Osteocyte (in vitro differentiated cells): ENCODE results near the gene SHISA8. TPM values are rescaled to one million over a fixed set of nuclear protein-coding genes. Genes with fewer than 3 reads are reported as not detected.

ENCODE experiments used
- DNase-seq: peaks from one replicate; pipeline ENCODE4 v3.0.0; 2021; ENCODE audit warnings: mixed read lengths; ENCODE audit not compliant: unreplicated experiment; ENCODE audit errors: extremely low spot score
- H3K27ac Mint-ChIP-seq: one replicate; pipeline ENCODE4 v1.8.0; 2021; ENCODE audit warnings: mild to moderate bottlenecking, mixed read lengths; ENCODE audit not compliant: unreplicated experiment
- H3K27me3 Mint-ChIP-seq: one replicate; pipeline ENCODE4 v1.8.0; 2021; ENCODE audit warnings: mixed read lengths; ENCODE audit not compliant: unreplicated experiment
- H3K36me3 Mint-ChIP-seq: one replicate; pipeline ENCODE4 v1.8.0; 2021; ENCODE audit warnings: mixed read lengths; ENCODE audit not compliant: unreplicated experiment
- H3K4me1 Mint-ChIP-seq: one replicate; pipeline ENCODE4 v1.8.0; 2021; ENCODE audit warnings: mixed read lengths; ENCODE audit not compliant: unreplicated experiment
- H3K4me3 Mint-ChIP-seq: one replicate; pipeline ENCODE4 v1.8.0; 2021; ENCODE audit warnings: mild to moderate bottlenecking, moderate library complexity, mixed read lengths; ENCODE audit not compliant: unreplicated experiment
- H3K9me3 Mint-ChIP-seq: one replicate; pipeline ENCODE4 v1.8.0; 2021; ENCODE audit warnings: mixed read lengths; ENCODE audit not compliant: unreplicated experiment
- total RNA-seq: library from RNA; stranded (reverse); gene quantifications from 2 replicates; pipeline ENCODE4 v1.2.1, GENCODE V29; 2021
- TF ChIP-seq, protein P1 (sequence below): fragments of 200-600 bp; sonication (generic); IDR thresholded peaks from 2 replicates; pipeline ENCODE4 v1.5.0; 2021; ENCODE audit warnings: antibody characterized with exemption, mild to moderate bottlenecking, moderate library complexity

The SHISA8 gene
- total RNA-seq, 1 donor from 2014 or later: not detected

DNA sequence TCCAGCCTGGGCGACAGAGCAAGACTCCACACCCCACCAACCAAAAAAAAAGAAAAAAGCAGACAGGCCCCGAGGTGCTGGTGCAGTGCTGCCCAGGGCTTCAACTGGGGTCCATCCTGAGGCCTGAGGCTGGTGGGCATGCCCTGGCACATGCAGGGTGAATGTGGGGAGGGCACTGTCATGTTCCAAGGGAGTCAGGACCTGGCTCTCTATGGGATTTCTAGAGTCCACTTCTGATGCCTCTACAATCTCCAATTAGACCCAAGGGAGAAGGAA is 22.0 kb upstream of the SHISA8 start:
- Mint-ChIP-seq H3K27ac (no peak overlapping the region), H3K27me3 (no peaks in the 10 kb centered on the region), H3K4me1 (peaks cover 12% of the 10 kb centered on the region), H3K36me3 (no peaks in the 10 kb centered on the region), H3K4me3 (no peak overlapping the region), H3K9me3 (no peaks in the 10 kb centered on the region)
- DNase-seq: no peak
- TF ChIP-seq, protein P1, sequence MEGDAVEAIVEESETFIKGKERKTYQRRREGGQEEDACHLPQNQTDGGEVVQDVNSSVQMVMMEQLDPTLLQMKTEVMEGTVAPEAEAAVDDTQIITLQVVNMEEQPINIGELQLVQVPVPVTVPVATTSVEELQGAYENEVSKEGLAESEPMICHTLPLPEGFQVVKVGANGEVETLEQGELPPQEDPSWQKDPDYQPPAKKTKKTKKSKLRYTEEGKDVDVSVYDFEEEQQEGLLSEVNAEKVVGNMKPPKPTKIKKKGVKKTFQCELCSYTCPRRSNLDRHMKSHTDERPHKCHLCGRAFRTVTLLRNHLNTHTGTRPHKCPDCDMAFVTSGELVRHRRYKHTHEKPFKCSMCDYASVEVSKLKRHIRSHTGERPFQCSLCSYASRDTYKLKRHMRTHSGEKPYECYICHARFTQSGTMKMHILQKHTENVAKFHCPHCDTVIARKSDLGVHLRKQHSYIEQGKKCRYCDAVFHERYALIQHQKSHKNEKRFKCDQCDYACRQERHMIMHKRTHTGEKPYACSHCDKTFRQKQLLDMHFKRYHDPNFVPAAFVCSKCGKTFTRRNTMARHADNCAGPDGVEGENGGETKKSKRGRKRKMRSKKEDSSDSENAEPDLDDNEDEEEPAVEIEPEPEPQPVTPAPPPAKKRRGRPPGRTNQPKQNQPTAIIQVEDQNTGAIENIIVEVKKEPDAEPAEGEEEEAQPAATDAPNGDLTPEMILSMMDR: no peak

DNA sequence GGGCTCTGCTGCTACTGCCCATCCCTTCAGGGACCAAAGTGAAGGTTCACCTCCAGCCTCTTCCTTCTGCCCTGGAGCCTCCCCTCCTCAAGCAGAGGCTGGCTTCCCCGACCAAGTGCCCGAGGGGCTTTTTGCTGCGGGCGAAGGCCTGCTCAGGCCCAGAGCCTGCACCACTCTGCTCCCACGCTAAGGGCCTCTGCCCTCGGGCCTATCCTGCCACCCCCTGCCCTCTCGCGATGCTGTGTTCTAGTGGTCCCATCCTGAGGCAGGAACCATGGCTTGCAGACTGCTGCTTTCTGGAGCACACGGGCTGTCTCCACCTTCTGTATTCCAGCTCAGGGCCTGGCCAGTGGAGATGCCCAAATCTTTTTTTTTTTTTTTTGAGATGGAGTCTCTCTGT is 20.6 kb upstream of the SHISA8 start:
- Mint-ChIP-seq H3K9me3 (no peaks in the 10 kb centered on the region), H3K4me3 (no peak overlapping the region), H3K27ac (no peak overlapping the region), H3K27me3 (no peaks in the 10 kb centered on the region), H3K36me3 (no peaks in the 10 kb centered on the region), H3K4me1 (peaks cover 5% of the 10 kb centered on the region)
- TF ChIP-seq, protein P1: no peak
- no peak for DNase-seq

DNA sequence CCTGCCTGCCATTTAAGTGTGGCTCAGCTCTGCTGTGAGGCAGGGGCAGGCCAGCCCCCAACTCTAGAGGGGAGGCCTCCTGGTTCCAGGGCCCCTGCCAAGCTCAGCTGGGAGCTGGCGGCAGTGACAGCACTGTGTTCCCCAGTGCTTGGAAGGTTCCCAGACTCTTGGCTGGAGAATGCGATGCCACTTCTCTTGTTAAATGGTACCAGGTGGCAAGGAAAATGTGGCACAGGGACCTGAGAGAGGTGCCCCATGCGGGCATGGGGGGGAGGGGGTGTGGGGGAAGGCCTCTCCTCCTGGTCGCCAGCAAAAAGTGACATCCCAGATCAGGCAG is 20.1 kb upstream of the SHISA8 start:
- no peaks in the 10 kb centered on the region for H3K36me3 Mint-ChIP-seq
- no peaks in the 10 kb centered on the region for H3K9me3 Mint-ChIP-seq
- H3K4me3 Mint-ChIP-seq: no peak overlapping the region
- peaks cover 5% of the 10 kb centered on the region for H3K4me1 Mint-ChIP-seq
- TF ChIP-seq, protein P1: no peak
- no peak overlapping the region for H3K27ac Mint-ChIP-seq
- no peak for DNase-seq
- no peaks in the 10 kb centered on the region for H3K27me3 Mint-ChIP-seq

DNA sequence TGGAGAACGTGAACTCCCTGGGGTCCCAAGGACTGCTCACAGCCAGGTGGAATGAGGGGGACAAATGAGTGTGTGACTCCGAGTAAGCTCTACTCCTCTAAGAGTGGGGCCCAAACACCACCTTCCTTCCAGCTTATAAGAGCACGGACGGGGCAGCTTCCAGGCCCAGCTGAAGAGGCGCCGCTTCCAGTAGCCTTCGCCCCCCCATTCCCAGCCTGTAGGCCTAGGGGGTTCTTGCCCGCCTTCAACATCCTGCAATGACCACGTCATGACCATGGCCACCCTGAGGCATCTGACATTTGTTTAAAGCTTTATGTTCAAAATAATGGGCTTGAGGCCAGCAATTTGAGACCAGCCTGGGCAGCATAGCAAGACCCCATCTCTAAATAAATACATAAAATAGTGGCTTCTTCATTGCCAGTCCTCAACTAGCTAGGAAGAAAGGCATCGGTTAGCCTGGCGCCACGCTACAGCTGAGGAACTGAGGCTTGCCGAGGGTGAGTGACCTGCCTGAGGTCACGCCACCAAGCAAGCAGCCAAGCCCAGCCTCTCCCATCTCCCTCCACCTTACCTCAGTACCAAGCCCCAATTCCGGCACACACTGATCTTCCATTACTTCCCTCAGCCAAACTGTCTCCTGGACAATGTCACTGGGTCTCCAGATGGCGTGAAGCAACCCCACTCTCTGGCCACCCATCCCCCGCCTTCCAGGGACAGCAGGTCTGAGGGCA is 19.6 kb upstream of the SHISA8 start:
- Mint-ChIP-seq H3K4me3 (no peak overlapping the region), H3K36me3 (no peaks in the 10 kb centered on the region), H3K4me1 (peaks cover 3% of the 10 kb centered on the region), H3K27me3 (no peaks in the 10 kb centered on the region), H3K27ac (no peak overlapping the region), H3K9me3 (no peaks in the 10 kb centered on the region)
- DNase-seq: no peak
- TF ChIP-seq, protein P1: no peak

DNA sequence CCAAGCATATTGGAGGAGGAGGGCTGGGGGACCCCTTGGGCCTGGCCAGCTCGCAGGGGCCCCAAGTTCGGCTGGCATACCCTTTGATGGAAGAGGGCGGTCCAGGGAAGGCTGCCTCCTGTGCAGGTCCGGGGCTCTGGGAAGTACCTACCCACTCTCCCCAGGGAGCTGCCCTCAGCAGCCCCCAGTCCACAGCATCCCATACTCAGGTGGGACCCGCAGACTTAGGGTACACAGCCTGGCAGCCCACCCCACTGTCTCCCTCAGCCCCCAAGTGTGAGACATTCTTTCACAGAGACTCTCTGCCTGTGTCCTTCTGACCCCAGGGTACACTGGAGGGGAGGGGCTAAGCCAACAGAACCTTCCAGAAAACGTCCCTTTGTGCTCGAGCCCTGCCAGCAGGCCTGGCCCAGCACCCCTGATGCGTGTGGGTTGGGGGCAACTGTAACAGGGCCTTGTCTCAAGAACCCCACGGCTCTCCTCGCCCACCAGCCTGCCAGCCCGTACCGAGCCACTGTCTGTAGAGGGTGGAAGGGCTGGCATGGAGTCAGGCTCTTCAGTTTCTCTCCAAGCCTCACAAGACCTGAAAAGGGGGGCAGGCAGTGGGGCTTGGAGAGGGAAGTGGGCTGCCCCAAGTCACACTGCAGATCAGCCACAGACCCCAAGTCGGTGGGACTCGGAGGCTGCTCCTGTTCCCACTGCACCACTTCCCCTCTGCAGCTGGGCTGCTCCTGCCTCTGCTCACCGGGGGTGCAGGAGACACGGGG is 18.7 kb upstream of the SHISA8 start:
- TF ChIP-seq, protein P1: no peak
- Mint-ChIP-seq H3K4me1 (no peaks in the 10 kb centered on the region), H3K9me3 (no peaks in the 10 kb centered on the region), H3K27me3 (no peaks in the 10 kb centered on the region), H3K36me3 (no peaks in the 10 kb centered on the region), H3K4me3 (no peak overlapping the region), H3K27ac (no peak overlapping the region)
- DNase-seq: no peak
